NCI-H2227 treated with DMSO at 0.1 percent for 48 hours (cell line): ENCODE data around the gene CAPN2.
A peak's percentile ranks its signal among the peaks of the same experiment; 100 is the strongest.

ENCODE experiments used
- DNase-seq: peaks from one replicate; lab custom pipeline; 2025; lab: John Stamatoyannopoulos, UW

The CAPN2 gene

GRCh38 chr1:223761411-223761810 lies 49.1 kb downstream of the CAPN2 start:
- DNase-seq, result no peak

- DNase-seq, result no peak
Measured at GRCh38 chr1:223763251-223763650, 50.9 kb downstream of the CAPN2 start.

GRCh38 chr1:223763881-223764280 lies 51.5 kb downstream of the CAPN2 start:
- DNase-seq, result no peak

GRCh38 chr1:223765036-223765718 lies 52.8 kb downstream of the CAPN2 start:
- DNase-seq, result peak; percentile 33

- no peak for DNase-seq
Measured at GRCh38 chr1:223765719-223766340, 53.5 kb downstream of the CAPN2 start.

- DNase-seq, result no peak
Measured at GRCh38 chr1:223770621-223771315, 58.4 kb downstream of the CAPN2 start.

GRCh38 chr1:223771469-223771813 lies 59.1 kb downstream of the CAPN2 start:
- DNase-seq, result no peak

- peak; percentile 28 for DNase-seq
Measured at GRCh38 chr1:223771814-223772770, 59.8 kb downstream of the CAPN2 start.

- no peak for DNase-seq
Measured at GRCh38 chr1:223772771-223773160, 60.4 kb downstream of the CAPN2 start.

GRCh38 chr1:223774134-223774814 lies 61.9 kb downstream of the CAPN2 start:
- no peak for DNase-seq

- no peak for DNase-seq
Measured at GRCh38 chr1:223775054-223775453, 62.7 kb downstream of the CAPN2 start.

GRCh38 chr1:223775711-223776074 lies 63.4 kb downstream of the CAPN2 start:
- DNase-seq, result no peak

GRCh38 chr1:223776075-223776814 lies 63.9 kb downstream of the CAPN2 start:
- no peak for DNase-seq

- DNase-seq, result no peak
Measured at GRCh38 chr1:223776826-223777454, 64.6 kb downstream of the CAPN2 start.

GRCh38 chr1:223780318-223780717 lies 68.0 kb downstream of the CAPN2 start:
- DNase-seq, result no peak

GRCh38 chr1:223780949-223781348 lies 68.6 kb downstream of the CAPN2 start:
- DNase-seq, result no peak

- DNase-seq, result no peak
Measured at GRCh38 chr1:223783676-223784075, 71.3 kb downstream of the CAPN2 start.

GRCh38 chr1:223784541-223784940 lies 72.2 kb downstream of the CAPN2 start:
- no peak for DNase-seq

- DNase-seq, result no peak
Measured at GRCh38 chr1:223785808-223786207, 73.5 kb downstream of the CAPN2 start.

- no peak for DNase-seq
Measured at GRCh38 chr1:223788746-223789415, 76.5 kb downstream of the CAPN2 start.
